ENCODE data around the gene C22orf39. TPM values are rescaled to one million over a fixed set of nuclear protein-coding genes. Genes with fewer than 3 reads are reported as not detected.

C22orf39 gene
- total RNA-seq, 4 donors from 2014 or later: 52.7 to 75.3 (median 57.3) TPM

DNA sequence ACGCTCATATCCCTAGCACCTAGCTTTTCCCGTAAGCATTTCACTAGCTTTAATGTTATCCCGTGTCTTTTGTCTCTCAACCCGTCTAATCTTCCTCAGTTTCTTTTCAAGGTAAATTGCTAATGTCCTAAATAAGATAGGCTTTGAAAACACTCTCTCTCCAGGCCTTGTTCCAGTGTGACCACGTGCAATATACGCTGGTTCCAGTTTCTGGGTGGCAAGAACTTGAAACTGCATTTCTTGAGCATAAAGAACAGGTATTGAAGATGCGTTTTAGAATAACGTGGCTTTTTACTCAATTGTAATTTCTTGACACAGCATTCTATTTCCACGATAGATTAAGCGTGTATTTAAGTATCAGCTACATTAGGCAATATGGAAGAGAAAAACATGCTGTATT lies 33.3 kb upstream of the C22orf39 start:
- no peak for DNase-seq (ENCODE audit: low spot score)
- TF ChIP-seq, protein P1, sequence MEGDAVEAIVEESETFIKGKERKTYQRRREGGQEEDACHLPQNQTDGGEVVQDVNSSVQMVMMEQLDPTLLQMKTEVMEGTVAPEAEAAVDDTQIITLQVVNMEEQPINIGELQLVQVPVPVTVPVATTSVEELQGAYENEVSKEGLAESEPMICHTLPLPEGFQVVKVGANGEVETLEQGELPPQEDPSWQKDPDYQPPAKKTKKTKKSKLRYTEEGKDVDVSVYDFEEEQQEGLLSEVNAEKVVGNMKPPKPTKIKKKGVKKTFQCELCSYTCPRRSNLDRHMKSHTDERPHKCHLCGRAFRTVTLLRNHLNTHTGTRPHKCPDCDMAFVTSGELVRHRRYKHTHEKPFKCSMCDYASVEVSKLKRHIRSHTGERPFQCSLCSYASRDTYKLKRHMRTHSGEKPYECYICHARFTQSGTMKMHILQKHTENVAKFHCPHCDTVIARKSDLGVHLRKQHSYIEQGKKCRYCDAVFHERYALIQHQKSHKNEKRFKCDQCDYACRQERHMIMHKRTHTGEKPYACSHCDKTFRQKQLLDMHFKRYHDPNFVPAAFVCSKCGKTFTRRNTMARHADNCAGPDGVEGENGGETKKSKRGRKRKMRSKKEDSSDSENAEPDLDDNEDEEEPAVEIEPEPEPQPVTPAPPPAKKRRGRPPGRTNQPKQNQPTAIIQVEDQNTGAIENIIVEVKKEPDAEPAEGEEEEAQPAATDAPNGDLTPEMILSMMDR (IDR thresholded peaks at IDR 0.05): no peak
- ATAC-seq (ENCODE audit: low FRiP score): no peak

DNA sequence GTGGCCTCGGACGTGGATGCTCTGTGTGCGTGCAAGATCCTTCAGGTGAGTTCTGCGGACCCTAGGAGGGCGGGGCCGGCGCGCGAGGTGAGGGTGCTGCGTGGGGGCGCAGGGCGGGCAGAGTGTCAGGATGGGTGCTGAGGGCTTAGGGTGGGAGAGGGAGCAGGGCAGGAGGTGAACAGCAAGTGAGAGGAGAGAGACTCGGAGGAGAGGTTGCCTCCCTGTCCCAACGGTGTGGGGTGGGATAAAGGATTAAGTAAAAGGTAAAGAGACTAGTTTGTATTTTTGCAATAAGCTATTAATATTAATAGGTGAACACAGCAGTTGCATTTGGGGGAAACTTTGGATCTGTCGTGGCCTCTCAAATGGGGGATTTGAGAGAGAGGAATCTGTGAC lies 32.7 kb upstream of the C22orf39 start:
- ATAC-seq (ENCODE audit: low FRiP score) (no peak), DNase-seq (ENCODE audit: low spot score) (no peak)
- TF ChIP-seq, protein P1 (IDR thresholded peaks at IDR 0.05): no peak

GRCh38 chr22:19479355-19480172 lies 32.1 kb upstream of the C22orf39 start, which contains the start of gene CDC45:
TSS of gene CDC45 (plus strand) at chr22:19479920. CDS start at chr22:19479969, 49 bp downstream.
- DNase-seq (ENCODE audit: low spot score) (peak; percentile 88), ATAC-seq (ENCODE audit: low FRiP score) (peak; percentile 97)
- TF ChIP-seq, protein P1 (IDR thresholded peaks at IDR 0.05): no peak

DNA sequence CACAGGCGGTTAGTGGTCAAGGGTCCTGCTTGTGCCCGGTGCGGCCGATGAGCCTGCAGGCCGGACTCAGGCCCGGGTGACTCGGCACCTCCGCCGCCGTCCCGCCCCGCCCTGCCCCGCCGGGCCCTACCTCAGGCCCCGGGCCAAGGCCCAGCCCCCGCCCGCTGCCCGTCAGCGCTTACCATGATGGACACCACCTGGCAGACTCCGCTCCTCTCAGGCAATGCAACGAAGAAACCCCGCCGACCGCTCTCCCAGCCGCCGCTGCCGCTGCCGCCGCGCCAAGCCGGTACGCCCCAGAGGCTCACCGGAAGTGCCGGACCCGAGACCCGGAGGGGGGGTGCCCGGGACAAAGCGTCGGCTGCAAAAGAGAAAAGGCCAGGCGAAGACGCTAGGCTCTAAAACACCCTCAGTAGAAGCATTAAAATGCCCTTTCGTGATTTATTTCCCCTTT lies 31.4 kb upstream of the C22orf39 start, which contains the start of gene UFD1:
TSS of gene UFD1 (minus strand) at position 293 of the 454 bp plus-strand sequence. CDS start at position 185, 108 bp downstream.
- TF ChIP-seq, protein P1 (IDR thresholded peaks at IDR 0.05): no peak
- peak; percentile 44 for DNase-seq (ENCODE audit: low spot score)
- peak; percentile 90 for ATAC-seq (ENCODE audit: low FRiP score)

DNA sequence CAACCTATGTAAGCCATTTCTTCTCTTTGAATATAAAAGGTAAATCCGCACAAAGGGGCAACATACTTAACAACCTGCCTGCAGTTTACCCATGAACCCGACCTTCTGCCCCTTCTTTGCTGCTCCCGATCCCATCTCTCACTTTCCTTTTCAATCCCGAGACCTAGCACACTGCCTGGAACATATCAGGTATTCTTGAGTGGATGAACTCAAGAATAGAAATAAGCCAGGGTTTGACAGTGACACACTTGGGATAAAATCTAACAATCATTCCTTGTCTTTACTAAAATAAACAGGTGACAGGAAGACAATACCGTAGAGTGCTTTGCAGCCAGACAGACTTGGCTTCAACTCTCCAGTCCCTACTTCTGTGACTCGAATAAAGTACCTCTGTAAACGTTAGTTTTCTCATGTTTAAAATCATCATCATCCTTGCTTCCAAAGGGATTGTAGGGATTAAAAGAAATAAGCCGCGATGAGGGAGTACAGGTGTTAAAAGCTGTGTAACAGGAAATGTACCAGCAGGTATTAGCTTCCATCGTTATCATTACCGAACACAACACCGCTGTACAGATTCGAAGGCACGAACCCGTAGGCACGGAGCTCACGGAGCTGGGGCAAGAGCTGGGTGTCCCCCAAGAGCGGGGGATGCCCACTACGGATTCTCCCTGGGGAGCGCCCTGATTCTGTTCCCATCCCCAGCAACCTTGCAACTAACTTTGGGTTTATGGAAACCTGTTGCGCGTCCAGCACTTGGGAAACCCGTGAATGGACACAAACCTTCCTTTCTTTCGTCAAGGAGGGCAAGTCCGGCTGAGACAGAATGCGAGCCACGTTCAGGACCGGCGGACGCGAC lies 30.8 kb upstream of the C22orf39 start:
- TF ChIP-seq, protein P1 (IDR thresholded peaks at IDR 0.05): no peak
- ATAC-seq (ENCODE audit: low FRiP score): no peak
- DNase-seq (ENCODE audit: low spot score): no peak

DNA sequence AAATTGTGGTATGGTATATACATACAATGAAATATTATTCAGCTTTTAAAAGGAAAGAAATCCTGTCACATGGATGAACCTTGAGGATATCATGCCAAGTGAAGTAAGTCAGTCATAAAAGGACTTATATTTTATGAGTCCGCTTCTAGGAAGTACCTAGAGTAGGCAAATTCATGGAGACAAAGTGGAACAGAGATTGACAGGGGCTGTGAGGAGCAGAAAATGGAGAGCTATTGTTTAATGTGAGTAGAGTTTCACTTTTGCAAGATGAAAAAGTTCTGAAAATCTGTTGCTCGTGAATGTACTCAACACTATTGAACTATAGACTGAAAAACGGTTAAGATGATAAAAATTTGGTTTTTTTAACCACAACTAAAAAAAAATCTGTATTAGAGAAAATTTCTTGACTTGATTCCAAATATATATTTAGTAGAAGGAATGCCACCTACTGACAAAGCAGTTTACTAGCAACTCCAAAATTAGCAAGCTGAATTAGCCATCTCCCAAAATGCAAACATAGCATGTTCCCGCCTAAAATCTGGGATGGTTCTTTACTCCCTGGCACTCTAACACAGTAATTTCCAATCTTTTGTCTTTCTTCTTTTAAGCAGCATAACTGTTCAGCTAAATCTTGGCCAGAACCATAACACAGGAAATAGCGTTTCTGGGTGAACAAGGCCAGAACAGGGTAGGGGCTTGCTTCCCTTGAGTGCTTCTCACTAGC lies 30.0 kb upstream of the C22orf39 start:
- TF ChIP-seq, protein P1 (IDR thresholded peaks at IDR 0.05): no peak
- ATAC-seq (ENCODE audit: low FRiP score) (no peak), DNase-seq (ENCODE audit: low spot score) (no peak)

Measured in omental fat pad (tissue), 4 donors.